DMS 273 (cell line): ENCODE data around the gene MEF2A.
"Not testable (repeated sequence)": the region's sequence is repeated elsewhere in the genome, so short reads cannot be mapped to it uniquely, and the experiment has no call there.

Experiments
- DNase-seq: peaks from one replicate; lab custom pipeline; 2025; ENCODE audit not compliant: unreplicated experiment; lab: John Stamatoyannopoulos, UW

Gene MEF2A

GRCh38 chr15:99644913-99645542, 79.2 kb downstream of the MEF2A start:
- DNase-seq, result no peak

DNA sequence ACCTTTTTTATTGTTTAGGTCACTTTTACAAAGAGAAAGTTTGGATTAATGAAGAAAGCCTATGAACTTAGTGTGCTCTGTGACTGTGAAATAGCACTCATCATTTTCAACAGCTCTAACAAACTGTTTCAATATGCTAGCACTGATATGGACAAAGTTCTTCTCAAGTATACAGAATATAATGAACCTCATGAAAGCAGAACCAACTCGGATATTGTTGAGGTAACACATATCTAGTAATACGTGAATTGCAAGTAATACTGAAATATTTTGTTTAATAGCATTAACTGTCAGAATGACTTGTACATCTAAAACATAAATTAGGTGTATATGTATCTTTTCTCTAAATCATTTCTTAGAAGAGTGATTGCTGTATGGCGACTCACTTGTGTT, 79.8 kb downstream of the MEF2A start:
- no peak for DNase-seq

- DNase-seq, result no peak
Measured at GRCh38 chr15:99645951-99646350, 80.2 kb downstream of the MEF2A start.

DNA sequence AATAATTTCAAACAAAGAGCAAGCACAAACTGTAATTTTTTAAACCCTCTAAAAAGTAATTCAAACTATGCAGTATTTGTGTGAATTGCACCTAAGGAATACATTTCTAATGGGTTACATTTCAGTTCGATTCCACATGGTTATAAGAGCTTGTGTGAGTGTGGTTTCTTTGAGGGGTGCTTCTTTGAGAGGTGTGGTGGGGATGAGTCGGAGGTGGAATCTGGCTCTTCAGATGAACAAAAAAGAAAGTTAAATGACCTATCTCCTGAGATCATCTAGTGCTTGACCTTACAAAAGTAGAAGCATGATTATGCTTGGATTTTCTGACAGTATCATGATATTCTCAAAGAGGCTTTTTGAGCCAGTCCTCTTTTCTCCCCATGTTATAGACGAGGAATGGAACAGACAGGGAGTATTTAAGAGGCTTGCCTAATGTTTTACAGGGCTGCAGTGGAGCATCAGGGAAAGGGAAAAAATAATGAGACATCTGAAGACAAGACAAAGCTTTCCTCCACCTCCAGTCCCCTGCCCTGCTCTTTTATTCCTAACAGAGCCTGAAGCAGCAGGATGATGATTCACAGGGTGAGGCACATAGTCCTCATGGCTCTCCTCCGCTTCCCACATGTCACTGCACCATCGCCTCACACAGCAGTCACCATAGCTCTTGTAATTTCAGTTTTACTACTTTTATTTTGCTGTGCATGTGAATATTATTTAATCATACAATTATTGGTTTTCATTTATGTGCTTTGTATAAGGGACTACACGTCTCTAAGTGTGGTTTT, 85.4 kb downstream of the MEF2A start:
- DNase-seq, result no peak

DNA sequence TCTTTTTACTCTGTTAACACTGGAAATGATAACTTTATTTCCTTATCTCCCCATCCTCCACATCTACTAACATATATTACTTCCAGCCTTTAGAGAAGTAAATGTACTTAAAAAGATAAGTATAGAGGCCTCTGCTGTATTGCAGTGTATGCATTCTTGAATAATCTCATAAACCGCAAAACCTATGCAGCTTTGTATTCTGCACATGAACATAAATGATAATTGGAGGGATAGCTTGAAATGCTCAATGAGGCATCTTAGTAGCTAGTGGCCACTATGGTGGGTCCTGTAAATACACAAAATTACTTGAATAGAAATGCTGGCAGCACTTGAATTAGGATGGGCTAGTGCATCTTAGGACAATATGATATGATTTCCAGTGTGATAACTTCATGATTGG, 90.4 kb downstream of the MEF2A start:
- DNase-seq, result no peak

DNA sequence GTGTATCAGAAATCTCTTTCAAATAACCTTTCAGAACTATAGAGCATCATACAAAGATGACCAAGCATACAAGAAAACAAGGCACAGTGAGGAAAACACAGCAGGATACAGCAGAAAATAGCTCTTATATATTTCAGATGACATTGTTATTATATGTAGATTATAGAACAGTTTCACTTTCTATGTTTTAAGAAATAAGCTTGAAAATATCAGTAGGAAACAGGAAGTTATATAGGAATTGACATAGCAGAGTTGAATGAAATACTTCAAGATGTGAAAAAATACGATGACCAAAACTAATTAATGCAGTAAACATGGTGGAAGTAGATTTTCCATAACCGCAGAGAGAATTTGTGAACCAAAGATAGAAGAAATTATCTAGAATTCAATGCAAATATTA, 92.2 kb downstream of the MEF2A start:
- DNase-seq, result no peak

DNA sequence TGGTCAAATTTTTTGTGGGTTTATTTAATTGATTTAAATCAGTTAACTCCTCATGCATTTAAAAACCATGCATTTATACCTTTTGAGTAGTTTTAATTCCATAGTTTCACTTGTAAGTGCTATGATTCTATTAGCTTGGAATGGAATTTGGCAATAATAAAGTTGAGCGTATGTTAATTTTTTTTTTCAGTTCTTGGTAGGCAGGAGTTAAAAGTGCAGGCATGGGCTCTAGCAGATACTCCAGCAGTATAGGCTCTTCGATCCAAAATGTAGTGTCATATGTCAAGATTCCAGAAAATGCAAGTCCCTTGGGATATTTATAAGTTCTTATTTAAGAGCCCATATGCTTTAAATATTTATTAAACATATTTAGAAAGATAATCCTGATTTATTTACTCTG, 97.1 kb downstream of the MEF2A start:
- no peak for DNase-seq

- DNase-seq, result not testable (repeated sequence)
Measured at GRCh38 chr15:99666073-99666472, 100.3 kb downstream of the MEF2A start.

- DNase-seq, result no peak
Measured at GRCh38 chr15:99668533-99669182, 102.9 kb downstream of the MEF2A start.

GRCh38 chr15:99669250-99669649, 103.5 kb downstream of the MEF2A start:
- DNase-seq, result no peak

DNA sequence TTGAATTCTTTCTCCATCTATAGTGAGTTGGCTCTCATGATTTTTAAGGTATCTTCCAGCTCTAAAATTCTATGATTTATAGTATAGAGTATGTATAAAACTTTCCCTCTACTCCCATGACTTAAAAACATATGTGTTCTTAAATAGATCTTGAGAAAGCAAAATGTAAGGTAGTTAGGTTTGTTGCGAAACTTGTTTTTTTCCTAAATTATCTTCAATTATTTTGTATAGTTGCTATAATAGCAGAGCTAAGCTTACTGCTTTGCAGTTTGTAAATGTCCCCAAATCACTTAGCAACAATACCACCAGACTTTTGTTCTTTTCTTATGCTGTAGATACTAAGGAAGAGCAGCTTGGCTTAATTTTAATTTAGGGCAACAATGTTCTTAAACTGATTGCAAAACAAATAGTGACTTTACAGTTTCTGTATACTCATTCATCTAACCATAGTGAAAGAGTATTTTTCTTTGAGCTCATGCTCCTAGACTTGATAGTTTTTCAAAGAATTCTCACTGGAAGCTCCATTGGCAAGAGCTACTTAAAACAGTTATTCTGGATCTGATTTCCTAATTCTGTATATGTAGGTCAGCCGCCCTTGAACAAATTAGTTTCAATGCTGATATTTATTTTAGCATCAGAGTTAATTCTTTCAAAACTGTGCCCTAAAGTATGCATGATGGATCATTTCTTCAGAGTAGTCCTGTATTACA, 106.3 kb downstream of the MEF2A start:
- no peak for DNase-seq

- DNase-seq, result no peak
Measured at GRCh38 chr15:99673111-99673510, 107.3 kb downstream of the MEF2A start.

- no peak for DNase-seq
Measured at GRCh38 chr15:99674279-99674678, 108.5 kb downstream of the MEF2A start.

DNA sequence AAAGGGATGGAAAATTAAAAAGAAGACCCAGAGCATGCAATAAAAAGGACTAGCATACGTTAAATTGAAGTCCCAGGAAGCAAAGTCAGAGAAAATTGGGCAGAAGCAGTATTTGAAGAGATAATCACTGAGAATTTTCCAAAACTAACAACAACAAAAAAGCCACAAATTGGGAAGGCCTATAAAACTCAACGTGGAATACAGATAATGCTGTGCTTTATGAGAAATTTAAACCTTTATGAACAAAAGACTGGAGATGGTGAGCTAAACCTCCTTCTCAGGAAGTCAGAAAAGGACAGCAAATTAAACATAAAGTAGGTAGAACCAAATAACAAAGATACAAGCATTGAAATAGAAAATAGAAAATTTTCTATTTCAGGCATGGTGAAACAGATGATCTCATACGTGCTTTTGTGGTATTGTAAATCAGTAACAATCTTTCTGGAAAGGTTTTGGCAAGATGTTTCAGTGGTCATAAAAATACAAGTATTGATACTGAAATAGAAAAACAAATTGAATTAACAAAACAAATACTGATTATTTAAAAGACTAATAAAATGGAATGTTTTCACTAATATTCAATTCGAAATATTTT, 111.9 kb downstream of the MEF2A start:
- DNase-seq, result no peak

GRCh38 chr15:99680276-99680675, 114.5 kb downstream of the MEF2A start:
- DNase-seq, result no peak

- peak; percentile 12 for DNase-seq
Measured at GRCh38 chr15:99681990-99682389, 116.2 kb downstream of the MEF2A start.

GRCh38 chr15:99682455-99682854, 116.7 kb downstream of the MEF2A start:
- DNase-seq, result peak; percentile 80

DNA sequence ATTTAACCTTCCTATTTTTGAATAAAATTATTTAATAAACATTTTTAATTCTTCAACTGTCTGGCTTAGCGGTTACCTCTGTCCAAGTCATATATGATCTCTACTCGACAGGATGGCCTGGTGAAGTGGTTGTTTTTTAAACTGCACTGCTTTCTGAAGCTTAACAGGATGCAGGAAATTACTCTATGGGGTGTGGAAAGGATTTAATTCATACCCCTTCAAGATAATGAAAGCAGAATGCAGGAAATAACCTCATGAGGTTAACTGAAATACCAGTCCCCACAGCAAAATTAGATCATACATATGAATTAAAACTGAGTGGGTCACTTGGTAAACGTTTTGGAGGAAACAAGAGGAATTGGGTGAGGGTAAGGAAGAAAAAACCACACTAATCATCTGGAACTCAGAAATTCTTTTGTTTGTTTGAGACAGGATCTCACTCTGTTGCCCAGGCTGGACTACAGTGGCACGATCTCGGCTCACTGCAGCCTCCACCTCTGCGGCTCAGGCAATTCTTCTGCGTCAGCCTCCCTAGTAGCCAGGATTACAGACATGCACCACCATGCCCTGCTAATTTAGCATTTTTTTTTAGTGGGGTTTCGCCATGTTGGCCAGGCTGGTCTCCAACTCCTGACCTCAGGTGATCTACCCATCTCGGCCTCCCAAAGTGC, 117.4 kb downstream of the MEF2A start:
- no peak for DNase-seq

- no peak for DNase-seq
Measured at GRCh38 chr15:99686290-99686689, 120.5 kb downstream of the MEF2A start.

DNA sequence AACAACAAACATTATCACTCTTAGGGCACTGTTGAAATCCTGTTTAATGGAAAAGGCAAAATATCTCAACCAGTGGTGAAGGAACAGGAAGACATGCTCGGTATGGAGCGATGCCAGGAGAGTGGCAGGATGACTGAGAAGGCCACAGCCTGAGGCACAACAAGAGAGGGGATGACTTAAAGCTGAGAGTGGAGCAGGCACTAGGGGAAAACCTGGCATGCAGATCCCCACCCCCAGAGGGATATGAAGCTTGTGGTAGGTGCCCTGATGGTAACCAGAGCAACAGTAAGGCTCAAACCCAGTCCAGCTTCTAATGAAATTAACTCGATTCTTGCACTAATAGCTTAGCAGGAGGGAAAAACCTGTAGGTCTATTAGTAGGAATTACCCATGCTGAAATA, 127.0 kb downstream of the MEF2A start:
- DNase-seq, result no peak

DNA sequence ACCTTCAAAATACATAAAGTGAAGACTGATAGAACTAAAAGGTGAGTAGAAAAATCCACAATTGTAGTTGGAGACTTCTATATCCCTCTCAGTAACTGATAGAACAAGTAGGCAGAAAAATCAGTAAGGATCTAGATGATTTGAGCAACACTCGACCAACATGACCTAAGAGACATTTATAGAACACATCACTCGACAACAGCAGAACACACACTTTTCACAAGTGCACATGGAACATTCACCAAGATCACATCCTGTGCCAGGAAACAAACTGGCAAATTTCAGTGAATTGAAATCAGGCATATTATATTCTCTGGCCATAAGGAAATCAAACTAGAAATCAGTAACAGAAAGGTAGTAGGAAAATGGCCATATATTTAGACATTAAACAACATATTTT, 130.3 kb downstream of the MEF2A start:
- DNase-seq, result no peak
